Astrocyte (in vitro differentiated cells and primary cell): Measurements from ENCODE around the gene SNAPC4.

ENCODE experiments used
- EZH2 ChIP-seq: IDR thresholded peaks from 2 replicates; pipeline ENCODE4 v1.6.1; 2012; ENCODE audit warnings: mild to moderate bottlenecking, low read length, inconsistent platforms; ENCODE audit not compliant: insufficient read depth
- TF ChIP-seq, protein P1 (sequence below): IDR thresholded peaks from 2 replicates; pipeline ENCODE4 v1.5.1; 2011; ENCODE audit warnings: low read depth, mild to moderate bottlenecking, inconsistent platforms, low read length, moderate library complexity; ENCODE audit not compliant: insufficient read depth

- TF ChIP-seq, protein P1, sequence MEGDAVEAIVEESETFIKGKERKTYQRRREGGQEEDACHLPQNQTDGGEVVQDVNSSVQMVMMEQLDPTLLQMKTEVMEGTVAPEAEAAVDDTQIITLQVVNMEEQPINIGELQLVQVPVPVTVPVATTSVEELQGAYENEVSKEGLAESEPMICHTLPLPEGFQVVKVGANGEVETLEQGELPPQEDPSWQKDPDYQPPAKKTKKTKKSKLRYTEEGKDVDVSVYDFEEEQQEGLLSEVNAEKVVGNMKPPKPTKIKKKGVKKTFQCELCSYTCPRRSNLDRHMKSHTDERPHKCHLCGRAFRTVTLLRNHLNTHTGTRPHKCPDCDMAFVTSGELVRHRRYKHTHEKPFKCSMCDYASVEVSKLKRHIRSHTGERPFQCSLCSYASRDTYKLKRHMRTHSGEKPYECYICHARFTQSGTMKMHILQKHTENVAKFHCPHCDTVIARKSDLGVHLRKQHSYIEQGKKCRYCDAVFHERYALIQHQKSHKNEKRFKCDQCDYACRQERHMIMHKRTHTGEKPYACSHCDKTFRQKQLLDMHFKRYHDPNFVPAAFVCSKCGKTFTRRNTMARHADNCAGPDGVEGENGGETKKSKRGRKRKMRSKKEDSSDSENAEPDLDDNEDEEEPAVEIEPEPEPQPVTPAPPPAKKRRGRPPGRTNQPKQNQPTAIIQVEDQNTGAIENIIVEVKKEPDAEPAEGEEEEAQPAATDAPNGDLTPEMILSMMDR = no peak
- TF ChIP-seq EZH2 = no peak
Measured at GRCh38 chr9:136392538-136393449, 7.2 kb downstream of the SNAPC4 start.
